Fibroblast of lung (primary cell): ENCODE results near the gene METTL26. TPM values are rescaled to one million over a fixed set of nuclear protein-coding genes. Genes with fewer than 3 reads are reported as not detected.

Experiments
- DNase-seq, 2 donors: peaks; one replicate each; pipeline versions ENCODE4 v3.0.0 to v3.0.0-alpha.2; 2010; ENCODE audit warnings: low read depth in 2 of 2
- H2AFZ ChIP-seq: 2 replicates; pipeline ENCODE4 v1.5.1; 2012; ENCODE audit warnings: low read length, control low read depth, inconsistent platforms
- H3K27ac ChIP-seq: 2 replicates; pipeline ENCODE4 v1.5.1; 2011; ENCODE audit warnings: low read length, control low read depth; ENCODE audit not compliant: insufficient read depth
- H3K27me3 ChIP-seq: 2 replicates; pipeline ENCODE4 v1.5.1; 2011; ENCODE audit warnings: mild to moderate bottlenecking, low read length; ENCODE audit not compliant: control insufficient read depth, insufficient read depth
- H3K36me3 ChIP-seq: 2 replicates; pipeline ENCODE4 v1.5.1; 2011; ENCODE audit warnings: low read length; ENCODE audit not compliant: control insufficient read depth, insufficient read depth
- H3K4me1 ChIP-seq: 2 replicates; pipeline ENCODE4 v1.5.1; 2011; ENCODE audit warnings: low read length; ENCODE audit not compliant: control insufficient read depth, insufficient read depth; ENCODE audit errors: extremely low read depth
- H3K4me2 ChIP-seq: 2 replicates; pipeline ENCODE4 v1.5.1; 2011; ENCODE audit warnings: low read length, control low read depth; ENCODE audit not compliant: insufficient read depth; ENCODE audit errors: extremely low read depth
- H3K4me3 ChIP-seq, 4 experiments: fragments of 200-600 bp in 1 of 4; sonication (generic) in 1 of 4; replicated peaks in 1 of 4; 2 replicates each; pipeline ENCODE4 v1.5.1; 2011 to 2016; ENCODE audit warnings: low read length in 4 of 4, low read depth in 3 of 4, mild to moderate bottlenecking in 3 of 4, control low read depth in 2 of 4, inconsistent platforms in 1 of 4, mixed read lengths in 1 of 4; ENCODE audit not compliant: insufficient read depth in 1 of 4; ENCODE audit errors: control extremely low read depth in 1 of 4
- H3K79me2 ChIP-seq: 2 replicates; pipeline ENCODE4 v1.5.1; 2012; ENCODE audit warnings: mild to moderate bottlenecking, low read length, inconsistent platforms; ENCODE audit not compliant: control insufficient read depth, insufficient read depth
- H3K9ac ChIP-seq: 2 replicates; pipeline ENCODE4 v1.5.1; 2011; ENCODE audit warnings: mild to moderate bottlenecking, low read length, control low read depth; ENCODE audit not compliant: insufficient read depth
- H3K9me3 ChIP-seq: 2 replicates; pipeline ENCODE4 v1.5.1; 2012; ENCODE audit warnings: low read depth, low read length; ENCODE audit not compliant: control insufficient read depth, insufficient read depth
- H4K20me1 ChIP-seq: 2 replicates; pipeline ENCODE4 v1.5.1; 2011; ENCODE audit warnings: low read length; ENCODE audit not compliant: control insufficient read depth, insufficient read depth; ENCODE audit errors: extremely low read depth
- CTCF ChIP-seq, 2 donors: IDR thresholded peaks in 1 of 2; conservative IDR thresholded peaks in 1 of 2; 1 replicate in 1 of 2; 2 replicates in 1 of 2; pipeline ENCODE4 v1.5.1; 2011 to 2012; ENCODE audit warnings: low read length in 2 of 2, control low read depth in 1 of 2, inconsistent platforms in 1 of 2, low read depth in 1 of 2, mild to moderate bottlenecking in 1 of 2
- EZH2 ChIP-seq: IDR thresholded peaks from 2 replicates; pipeline ENCODE4 v1.5.1; 2012; ENCODE audit warnings: low read length, control low read depth, mild to moderate bottlenecking; ENCODE audit errors: missing control alignments
- polyA plus RNA-seq, 2 donors: library from polyadenylated mRNA; depleted of rRNA in 1 of 2; stranded (reverse) in 1 of 2; unstranded in 1 of 2; fragments of >200 nt; gene quantifications; 2 replicates each; pipeline ENCODE4 v1.2.1, GENCODE V29; 2011 to 2012; ENCODE audit warnings: missing spikeins in 1 of 2
- total RNA-seq: library from RNA; depleted of rRNA; stranded (reverse); fragments of >200 nt; gene quantifications from 2 replicates; pipeline ENCODE4 v1.2.1, GENCODE V29; 2014

Gene METTL26
- total and polyA plus RNA-seq, 2 donors (not counting 1 experiment from before 2014, with no cell fraction given): 39.2 to 71.7 TPM

DNA sequence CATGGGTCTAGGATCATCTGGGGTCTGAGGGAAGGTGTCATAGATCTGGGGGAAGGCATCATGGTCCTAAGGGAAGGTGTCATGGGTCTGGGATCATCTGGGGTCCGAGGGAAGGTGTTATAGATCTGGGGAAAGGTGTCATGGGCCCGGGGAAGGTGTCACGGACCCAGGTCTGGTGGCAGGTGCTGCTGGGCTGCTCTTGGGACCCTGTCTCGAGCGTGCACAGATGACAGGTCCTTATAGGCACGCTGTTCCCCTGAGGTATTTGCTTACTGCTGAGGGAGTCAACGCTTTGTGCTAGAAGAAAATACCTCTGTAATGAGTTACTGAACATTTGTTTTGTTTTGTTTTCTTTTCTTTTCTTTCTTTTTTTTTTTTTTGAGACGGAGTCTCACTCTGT lies 44.9 kb downstream of the METTL26 start:
- no peaks in the 10 kb centered on the region for H4K20me1 ChIP-seq
- H3K4me3 ChIP-seq: peak overlapping the region in 3 of 4 experiments; percentile 57 to 88 (median 86)
- H3K4me1 ChIP-seq: peaks cover 12% of the 10 kb centered on the region
- H3K27ac ChIP-seq: no peak overlapping the region
- H3K36me3 ChIP-seq: no peaks in the 10 kb centered on the region
- peak overlapping the region; percentile 99 for H3K4me2 ChIP-seq
- no peak for DNase-seq
- no peak for TF ChIP-seq CTCF (conservative IDR thresholded peaks at IDR 0.05 in 1 of 2, IDR thresholded peaks at IDR 0.05 in 1 of 2; ENCODE audit: low read depth in 1 of 2, low read length in 2 of 2)
- no peak for TF ChIP-seq EZH2
- no peak overlapping the region for H2AFZ ChIP-seq
- no peaks in the 10 kb centered on the region for H3K27me3 ChIP-seq
- no peaks in the 10 kb centered on the region for H3K9me3 ChIP-seq
- H3K9ac ChIP-seq: no peak overlapping the region
- H3K79me2 ChIP-seq: peaks cover 22% of the 10 kb centered on the region

DNA sequence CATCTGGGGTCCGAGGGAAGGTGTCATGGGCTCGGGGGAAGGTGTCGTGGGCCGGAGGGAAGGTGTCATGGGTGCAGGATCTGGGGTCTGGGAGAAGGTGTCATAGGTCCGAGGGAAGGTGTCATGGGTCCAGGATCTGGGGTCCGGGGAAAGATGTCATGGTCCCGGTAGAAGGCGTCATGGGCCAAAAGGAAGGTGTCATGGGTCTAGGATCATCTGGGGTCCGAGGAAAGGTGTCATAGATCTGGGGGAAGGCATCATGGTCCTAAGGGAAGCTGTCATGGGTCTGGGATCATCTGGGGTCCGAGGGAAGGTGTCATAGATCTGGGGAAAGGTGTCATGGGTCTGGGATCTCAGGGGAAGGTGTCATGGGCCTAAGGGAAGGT lies 45.3 kb downstream of the METTL26 start:
- Histone ChIP-seq H3K9me3 (no peaks in the 10 kb centered on the region), H3K79me2 (peaks cover 19% of the 10 kb centered on the region), H3K4me2 (peak overlapping the region; percentile 99), H3K27me3 (no peaks in the 10 kb centered on the region), H3K36me3 (no peaks in the 10 kb centered on the region), H3K4me3 (peak overlapping the region; percentile 57 to 88 (median 86)), H2AFZ (no peak overlapping the region), H3K4me1 (peaks cover 13% of the 10 kb centered on the region), H3K27ac (peak overlapping the region; percentile 61), H4K20me1 (no peaks in the 10 kb centered on the region), H3K9ac (peak overlapping the region; percentile 74)
- no peak for TF ChIP-seq CTCF (conservative IDR thresholded peaks at IDR 0.05 in 1 of 2, IDR thresholded peaks at IDR 0.05 in 1 of 2; ENCODE audit: low read depth in 1 of 2, low read length in 2 of 2)
- no peak for TF ChIP-seq EZH2
- DNase-seq: no peak

DNA sequence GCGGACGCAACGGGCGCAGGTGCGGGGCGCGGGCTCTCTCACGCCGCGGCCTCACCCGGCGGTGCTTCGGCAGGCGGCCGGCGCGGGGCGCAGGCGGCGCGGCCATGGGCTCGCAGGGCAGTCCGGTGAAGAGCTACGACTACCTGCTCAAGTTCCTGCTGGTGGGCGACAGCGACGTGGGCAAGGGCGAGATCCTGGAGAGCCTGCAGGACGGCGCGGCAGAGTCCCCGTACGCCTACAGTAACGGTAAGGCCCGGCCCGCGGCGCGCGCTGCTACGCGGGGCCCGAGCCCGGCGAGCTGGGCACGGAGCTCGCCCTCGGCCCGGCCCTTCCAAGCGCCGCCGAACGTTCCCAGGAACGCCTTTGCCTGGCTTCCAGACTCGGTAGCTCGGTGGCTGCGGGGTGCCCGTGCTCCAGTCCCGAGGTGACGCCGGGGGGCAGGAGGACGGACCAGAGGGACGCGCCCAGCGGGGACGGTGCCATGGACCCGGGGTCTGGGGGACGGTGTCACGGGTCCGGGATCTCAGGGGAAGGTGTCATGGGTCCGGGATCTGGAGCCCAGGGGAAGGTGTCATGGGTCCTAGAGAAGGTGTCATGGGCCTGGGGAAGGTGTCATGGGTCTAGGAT lies 45.8 kb downstream of the METTL26 start:
- Histone ChIP-seq H3K79me2 (peaks cover 19% of the 10 kb centered on the region), H3K4me2 (peak overlapping the region; percentile 99), H3K4me1 (peaks cover 16% of the 10 kb centered on the region), H3K36me3 (no peaks in the 10 kb centered on the region), H3K9ac (peak overlapping the region; percentile 74), H2AFZ (peak overlapping the region; percentile 68), H3K27ac (peak overlapping the region; percentile 61), H4K20me1 (no peaks in the 10 kb centered on the region), H3K27me3 (no peaks in the 10 kb centered on the region), H3K9me3 (no peaks in the 10 kb centered on the region), H3K4me3 (peak overlapping the region; percentile 57 to 88 (median 86))
- peak; percentile 37 to 41 for DNase-seq
- no peak for TF ChIP-seq EZH2
- TF ChIP-seq CTCF (conservative IDR thresholded peaks at IDR 0.05 in 1 of 2, IDR thresholded peaks at IDR 0.05 in 1 of 2; ENCODE audit: low read depth in 1 of 2, low read length in 2 of 2): no peak
